ENCODE measurements around the gene GOLGA6L10.

The GOLGA6L10 gene

DNA sequence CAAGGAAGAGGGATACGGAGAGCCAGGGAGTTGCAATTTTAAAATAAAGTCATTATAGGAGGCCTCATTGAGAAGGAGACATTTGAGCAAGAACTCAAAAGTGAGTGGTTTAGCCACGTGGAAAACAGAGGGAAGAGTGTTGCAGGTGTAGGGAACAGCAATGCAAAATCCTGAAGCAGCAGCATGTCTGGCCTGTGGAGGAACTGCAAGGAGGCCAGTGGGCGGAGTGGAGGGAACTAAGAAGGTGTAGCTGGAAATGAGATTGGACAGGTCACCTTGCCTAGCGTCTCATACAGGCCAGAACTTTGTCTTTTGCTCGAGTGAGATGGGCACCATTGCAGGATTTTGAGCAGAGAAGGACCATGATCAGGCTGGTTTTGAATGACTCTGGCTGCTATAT is 51.7 kb downstream of the GOLGA6L10 start:
- DNase-seq: no peak

GRCh38 chr15:82294061-82294690 is 55.1 kb downstream of the GOLGA6L10 start:
- no peak for DNase-seq

- DNase-seq: no peak
Measured at GRCh38 chr15:82292271-82292670, 57.0 kb downstream of the GOLGA6L10 start.
